ENCODE data around the gene MAEA. TPM values are rescaled to one million over a fixed set of nuclear protein-coding genes. Genes with fewer than 3 reads are reported as not detected.
"Not testable (repeated sequence)": the region's sequence is repeated elsewhere in the genome, so short reads cannot be mapped to it uniquely, and the experiment has no call there.

Gene MAEA
- total RNA-seq, 3 donors from 2014 or later, result 61.9 to 66.9 (median 65.3) TPM

- H3K27me3 Mint-ChIP-seq (ENCODE audit: low read depth); DNase-seq; H3K4me3 Mint-ChIP-seq; H3K9me3 Mint-ChIP-seq; ATAC-seq: not testable (repeated sequence)
- Mint-ChIP-seq H3K36me3 (ENCODE audit: insufficient read depth) (peaks cover 40% of the 10 kb centered on the region), H3K4me1 (ENCODE audit: low read depth) (peaks cover 51% of the 10 kb centered on the region)
These were observed 44.3 kb downstream of the MAEA start for GRCh38 chr4:1333851-1334578.

DNA sequence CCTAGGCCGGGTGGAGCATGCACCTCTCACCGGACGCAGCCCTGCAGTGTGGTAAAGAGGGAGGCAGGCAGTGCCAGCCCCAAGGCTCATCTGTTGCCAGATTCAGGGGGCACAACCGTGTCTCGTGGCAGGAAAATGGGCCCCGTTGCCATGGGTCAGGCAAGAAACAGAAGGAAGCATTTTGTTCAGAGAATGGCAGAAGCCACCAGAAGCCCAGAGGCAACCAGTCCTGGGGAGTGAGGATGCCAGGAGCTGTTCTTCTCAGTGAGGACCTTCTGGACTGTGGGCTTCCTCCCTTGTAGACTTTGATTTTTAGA lies 44.8 kb downstream of the MAEA start:
- Mint-ChIP-seq H3K27me3 (ENCODE audit: low read depth) (no peaks in the 10 kb centered on the region), H3K4me3 (no peak overlapping the region), H3K9me3 (no peaks in the 10 kb centered on the region), H3K4me1 (ENCODE audit: low read depth) (peaks cover 47% of the 10 kb centered on the region), H3K36me3 (ENCODE audit: insufficient read depth) (peaks cover 41% of the 10 kb centered on the region)
- no peak for DNase-seq
- ATAC-seq, result no peak

DNA sequence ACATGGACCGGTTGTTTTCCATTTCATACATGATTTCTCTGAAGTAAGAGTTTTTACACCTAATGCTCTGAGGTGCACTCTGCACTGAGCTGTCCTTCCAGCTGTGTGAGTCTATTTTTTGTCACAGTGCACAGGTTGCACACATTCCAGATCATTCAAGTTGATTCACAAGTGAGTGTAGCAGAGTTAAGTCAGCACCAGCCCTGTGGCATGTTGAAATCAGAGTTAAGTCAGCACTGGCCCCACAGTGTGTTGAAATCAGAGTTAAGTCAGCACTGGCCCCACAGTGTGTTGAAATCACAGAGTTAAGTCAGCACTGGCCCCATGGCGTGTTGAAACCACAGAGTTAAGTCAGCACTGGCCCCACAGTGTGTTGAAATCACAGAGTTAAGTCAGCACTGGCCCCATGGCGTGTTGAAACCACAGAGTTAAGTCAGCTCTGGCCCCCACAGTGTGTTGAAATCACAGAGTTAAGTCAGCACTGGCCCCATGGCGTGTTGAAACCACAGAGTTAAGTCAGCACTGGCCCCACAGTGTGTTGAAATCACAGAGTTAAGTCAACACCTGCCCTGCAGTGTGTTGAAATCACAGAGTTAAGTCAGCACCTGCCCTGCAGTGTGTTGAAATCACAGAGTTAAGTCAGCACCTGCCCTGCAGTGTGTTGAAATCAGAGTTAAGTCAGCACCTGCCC lies 45.6 kb downstream of the MAEA start:
- H3K9me3 Mint-ChIP-seq; H3K4me3 Mint-ChIP-seq; ATAC-seq; H3K27me3 Mint-ChIP-seq (ENCODE audit: low read depth); DNase-seq: not testable (repeated sequence)
- H3K4me1 Mint-ChIP-seq (ENCODE audit: low read depth), result peaks cover 41% of the 10 kb centered on the region
- peaks cover 41% of the 10 kb centered on the region for H3K36me3 Mint-ChIP-seq (ENCODE audit: insufficient read depth)

DNA sequence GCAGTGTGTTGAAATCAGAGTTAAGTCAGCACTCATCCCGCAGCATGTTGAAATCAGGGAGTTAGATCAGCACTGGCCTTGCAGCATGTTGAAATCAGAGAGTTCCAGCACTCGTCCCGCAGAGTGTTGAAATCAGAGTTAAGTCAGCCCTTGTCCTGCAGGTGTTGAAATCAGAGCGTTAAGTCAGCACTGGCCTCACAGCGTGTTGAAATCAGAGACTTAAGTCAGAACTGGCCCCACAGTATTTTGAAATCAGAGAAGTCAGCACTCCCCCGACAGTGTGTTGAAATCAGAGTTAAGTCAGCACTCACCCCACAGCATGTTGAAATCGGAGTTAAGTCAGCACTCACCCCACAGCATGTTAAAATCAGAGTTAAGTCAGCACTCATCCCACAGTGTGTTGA lies 46.4 kb downstream of the MAEA start:
- no peaks in the 10 kb centered on the region for H3K27me3 Mint-ChIP-seq (ENCODE audit: low read depth)
- peaks cover 42% of the 10 kb centered on the region for H3K36me3 Mint-ChIP-seq (ENCODE audit: insufficient read depth)
- H3K4me1 Mint-ChIP-seq (ENCODE audit: low read depth), result peaks cover 34% of the 10 kb centered on the region
- DNase-seq (no peak), ATAC-seq (no peak)
- H3K9me3 Mint-ChIP-seq, result no peaks in the 10 kb centered on the region
- H3K4me3 Mint-ChIP-seq, result no peak overlapping the region

DNA sequence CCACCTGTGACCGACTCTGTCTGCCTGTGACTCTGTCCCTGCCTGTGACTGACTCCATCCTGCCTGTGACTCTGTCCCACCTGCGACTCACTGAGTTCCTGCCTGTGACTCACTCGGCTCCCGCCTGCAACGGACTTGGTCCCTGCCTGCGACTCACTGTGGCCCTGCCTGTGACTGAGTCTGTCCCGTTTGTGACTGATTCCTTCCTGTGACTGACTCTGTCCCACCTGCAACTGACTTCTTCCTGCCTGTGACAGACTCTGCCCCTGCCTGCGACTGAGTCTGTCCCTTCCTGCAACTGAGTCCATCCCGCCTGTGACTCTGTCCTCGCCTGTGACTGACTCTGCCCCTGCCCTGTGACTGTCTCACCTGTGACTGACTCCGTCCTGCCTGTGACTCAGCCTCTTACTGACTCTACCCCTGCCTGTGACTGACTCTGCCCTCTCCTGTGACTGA lies 47.7 kb downstream of the MAEA start:
- H3K4me1 Mint-ChIP-seq (ENCODE audit: low read depth), result peaks cover 30% of the 10 kb centered on the region
- ATAC-seq (peak; percentile 87 to 89), DNase-seq (peak; percentile 55)
- no peaks in the 10 kb centered on the region for H3K27me3 Mint-ChIP-seq (ENCODE audit: low read depth)
- peaks cover 42% of the 10 kb centered on the region for H3K36me3 Mint-ChIP-seq (ENCODE audit: insufficient read depth)
- no peak overlapping the region for H3K4me3 Mint-ChIP-seq
- H3K9me3 Mint-ChIP-seq, result no peaks in the 10 kb centered on the region

- Mint-ChIP-seq H3K4me3 (no peak overlapping the region), H3K4me1 (ENCODE audit: low read depth) (peaks cover 30% of the 10 kb centered on the region), H3K9me3 (no peaks in the 10 kb centered on the region), H3K36me3 (ENCODE audit: insufficient read depth) (peaks cover 42% of the 10 kb centered on the region), H3K27me3 (ENCODE audit: low read depth) (no peaks in the 10 kb centered on the region)
- DNase-seq (no peak), ATAC-seq (no peak)
These were observed 48.5 kb downstream of the MAEA start for GRCh38 chr4:1337951-1338751.

DNA sequence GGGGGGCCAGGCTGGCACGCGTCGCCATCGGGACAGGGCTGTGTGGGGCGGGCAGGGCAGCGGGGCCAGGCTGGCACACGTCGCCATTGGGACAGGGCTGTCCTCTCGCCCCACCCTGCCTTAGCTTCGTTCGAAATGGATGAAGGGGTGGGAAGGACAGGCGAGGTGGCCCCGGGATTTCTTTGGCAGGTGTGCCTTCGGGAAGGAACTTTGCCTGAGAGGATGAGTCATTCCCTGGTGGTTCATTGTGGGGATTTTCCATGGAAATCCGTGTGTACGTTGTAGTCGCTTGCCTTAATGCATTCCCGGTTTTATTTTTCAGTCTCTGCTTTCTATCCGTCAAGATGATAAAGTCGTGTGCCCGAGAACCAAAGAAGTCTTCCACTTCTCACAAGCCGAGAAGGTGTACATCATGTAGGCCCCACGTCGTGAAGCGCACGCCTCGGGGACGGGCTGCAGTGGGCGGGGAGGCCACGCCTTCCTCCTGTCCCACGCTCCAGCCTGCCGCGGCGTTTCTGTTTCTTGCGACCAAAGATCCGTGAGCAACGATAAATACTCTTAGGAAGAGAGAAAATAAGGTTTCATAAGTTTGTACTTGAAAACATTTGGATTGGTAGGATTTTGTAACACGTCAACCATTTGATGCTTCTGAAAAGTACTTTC lies 49.2 kb downstream of the MAEA start:
- no peak for ATAC-seq
- Mint-ChIP-seq H3K4me1 (ENCODE audit: low read depth) (peaks cover 30% of the 10 kb centered on the region), H3K27me3 (ENCODE audit: low read depth) (no peaks in the 10 kb centered on the region), H3K4me3 (no peak overlapping the region), H3K9me3 (no peaks in the 10 kb centered on the region), H3K36me3 (ENCODE audit: insufficient read depth) (peaks cover 42% of the 10 kb centered on the region)
- no peak for DNase-seq

- ATAC-seq, result no peak
- H3K36me3 Mint-ChIP-seq (ENCODE audit: insufficient read depth), result peaks cover 38% of the 10 kb centered on the region
- peaks cover 29% of the 10 kb centered on the region for H3K4me1 Mint-ChIP-seq (ENCODE audit: low read depth)
- H3K9me3 Mint-ChIP-seq, result no peaks in the 10 kb centered on the region
- H3K4me3 Mint-ChIP-seq, result no peak overlapping the region
- DNase-seq, result no peak
- H3K27me3 Mint-ChIP-seq (ENCODE audit: low read depth), result no peaks in the 10 kb centered on the region
These were observed 49.8 kb downstream of the MAEA start for GRCh38 chr4:1339489-1339888.

DNA sequence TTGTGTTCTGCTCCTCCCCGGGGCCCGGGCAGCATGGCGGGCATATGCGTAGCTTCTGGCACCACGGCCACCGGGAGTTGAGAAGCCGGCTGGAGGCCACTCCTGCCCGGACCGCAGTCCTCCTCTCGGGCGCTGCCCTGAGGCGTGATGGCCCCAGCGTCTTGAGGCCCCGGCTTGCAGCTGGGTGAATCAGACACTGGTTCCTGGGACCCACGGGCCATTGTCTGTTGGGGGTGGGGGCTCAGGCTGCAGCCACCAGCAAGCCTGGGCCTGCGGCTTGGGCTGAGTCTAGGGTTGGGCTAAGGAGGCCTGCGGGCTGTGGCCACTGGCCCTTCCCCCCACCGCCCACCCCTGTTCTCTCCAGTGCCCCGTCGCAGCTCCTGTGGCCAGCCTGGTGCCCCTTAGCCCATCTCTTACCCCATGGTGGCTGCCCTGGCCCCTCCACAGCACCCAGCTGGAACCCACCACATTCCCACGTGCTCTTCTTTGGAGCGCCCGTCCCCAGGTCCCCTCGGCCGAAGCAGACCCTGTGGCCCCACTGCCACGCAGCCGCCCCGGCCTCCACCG lies 50.6 kb downstream of the MAEA start:
- no peak for DNase-seq
- no peak for ATAC-seq
- Mint-ChIP-seq H3K27me3 (ENCODE audit: low read depth) (no peaks in the 10 kb centered on the region), H3K4me1 (ENCODE audit: low read depth) (peaks cover 32% of the 10 kb centered on the region), H3K36me3 (ENCODE audit: insufficient read depth) (peaks cover 32% of the 10 kb centered on the region), H3K4me3 (no peak overlapping the region), H3K9me3 (no peaks in the 10 kb centered on the region)

GRCh38 chr4:1340861-1341260 lies 51.2 kb downstream of the MAEA start:
- Mint-ChIP-seq H3K9me3 (no peaks in the 10 kb centered on the region), H3K4me1 (ENCODE audit: low read depth) (peaks cover 35% of the 10 kb centered on the region), H3K36me3 (ENCODE audit: insufficient read depth) (peaks cover 32% of the 10 kb centered on the region), H3K4me3 (no peak overlapping the region), H3K27me3 (ENCODE audit: low read depth) (no peaks in the 10 kb centered on the region)
- ATAC-seq (no peak), DNase-seq (no peak)

DNA sequence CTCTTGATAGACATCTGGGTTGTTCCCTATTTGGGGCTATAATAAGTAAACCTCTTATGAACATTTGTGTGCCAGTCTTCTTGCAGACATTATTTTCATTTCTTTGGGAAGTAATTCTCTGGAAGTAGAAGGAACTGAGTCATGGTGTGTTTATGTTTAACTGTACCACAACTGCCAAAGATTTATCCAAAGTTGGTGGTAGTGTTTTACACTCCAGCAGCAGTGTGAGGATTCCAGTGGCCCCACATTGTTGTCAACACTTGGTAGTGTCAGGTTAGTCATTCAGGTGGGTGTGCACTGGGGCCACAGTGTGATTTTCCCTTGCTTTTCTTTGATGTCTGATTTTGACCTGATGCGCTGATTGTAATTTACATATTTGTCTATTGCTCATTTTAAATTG lies 52.3 kb downstream of the MAEA start:
- H3K4me1 Mint-ChIP-seq (ENCODE audit: low read depth), result peaks cover 29% of the 10 kb centered on the region
- DNase-seq (no peak), ATAC-seq (no peak)
- H3K36me3 Mint-ChIP-seq (ENCODE audit: insufficient read depth), result peaks cover 22% of the 10 kb centered on the region
- H3K9me3 Mint-ChIP-seq, result no peaks in the 10 kb centered on the region
- no peaks in the 10 kb centered on the region for H3K27me3 Mint-ChIP-seq (ENCODE audit: low read depth)
- no peak overlapping the region for H3K4me3 Mint-ChIP-seq

DNA sequence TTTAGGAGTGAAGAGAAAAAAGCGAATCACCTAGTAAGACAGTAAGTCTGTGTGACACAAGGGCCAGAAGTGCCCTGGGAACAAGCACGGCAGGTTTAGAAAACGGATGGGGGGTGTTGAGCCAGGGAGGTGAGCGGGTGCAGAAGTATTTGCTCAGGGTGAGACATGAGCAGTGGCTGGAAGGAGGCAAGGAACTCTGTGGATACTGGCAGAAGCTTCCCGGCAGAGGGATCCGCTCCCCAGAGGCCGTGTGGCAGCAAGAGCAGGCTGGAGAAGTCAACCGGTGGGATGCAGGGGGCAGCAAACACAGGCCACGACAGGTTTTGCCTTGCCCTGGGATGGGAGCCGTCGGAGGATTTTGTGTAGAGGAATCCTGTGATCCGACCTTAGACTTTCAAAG lies 55.0 kb downstream of the MAEA start:
- peaks cover 29% of the 10 kb centered on the region for H3K4me1 Mint-ChIP-seq (ENCODE audit: low read depth)

DNA sequence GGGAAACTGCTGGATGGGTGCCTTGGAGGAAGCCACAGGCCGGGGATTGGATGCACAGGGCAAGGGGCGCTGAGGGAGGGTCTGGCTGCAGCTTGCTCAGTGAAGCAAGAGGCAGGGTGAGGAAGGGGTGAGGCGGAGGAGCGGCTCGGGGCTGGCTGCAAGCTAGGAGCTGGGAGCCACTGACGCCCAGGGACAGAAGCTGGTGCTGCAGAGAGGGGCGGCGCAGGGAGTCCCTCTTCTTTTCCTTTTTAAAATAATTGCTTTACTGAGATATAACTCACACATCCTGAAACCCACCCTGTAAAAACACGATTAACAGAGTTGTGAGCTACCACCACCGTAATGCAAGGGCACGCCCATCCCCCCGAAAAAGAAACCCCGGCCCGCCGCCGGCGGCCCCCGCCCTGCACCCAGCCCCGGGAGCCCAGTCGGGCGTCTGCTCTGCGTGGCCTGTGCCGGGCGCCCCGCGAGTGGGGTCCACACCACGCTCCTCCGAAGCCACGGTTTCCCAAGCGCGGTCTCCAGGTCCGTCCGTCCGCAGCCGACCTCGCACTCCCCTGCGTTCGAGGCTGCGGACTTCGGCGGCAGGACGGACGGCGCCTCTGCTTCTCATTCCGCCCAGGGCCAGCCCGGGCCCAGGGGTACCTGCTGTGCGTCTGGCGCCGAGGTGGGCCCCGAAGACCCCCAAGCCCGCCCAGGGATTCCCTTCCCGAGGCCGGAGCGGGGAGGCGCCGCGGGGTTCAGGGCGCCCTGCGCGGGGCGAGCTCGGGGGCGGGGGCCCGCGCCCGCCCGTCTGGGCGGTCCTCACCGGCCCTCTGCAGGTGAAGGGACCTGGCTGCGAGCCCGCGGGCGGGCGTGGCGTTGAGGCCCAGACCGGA lies 56.5 kb downstream of the MAEA start:
- peaks cover 7% of the 10 kb centered on the region for H3K36me3 Mint-ChIP-seq (ENCODE audit: insufficient read depth)
- H3K27me3 Mint-ChIP-seq (ENCODE audit: low read depth), result no peaks in the 10 kb centered on the region
- H3K4me3 Mint-ChIP-seq, result peak overlapping the region; percentile 86
- peak; percentile 31 to 36 for ATAC-seq
- peaks cover 36% of the 10 kb centered on the region for H3K4me1 Mint-ChIP-seq (ENCODE audit: low read depth)
- DNase-seq, result peak; percentile 36
- no peaks in the 10 kb centered on the region for H3K9me3 Mint-ChIP-seq

More for the DNA sequence above, 55.0 kb downstream of the MAEA start:
- Mint-ChIP-seq H3K27me3 (ENCODE audit: low read depth) (no peaks in the 10 kb centered on the region), H3K36me3 (ENCODE audit: insufficient read depth) (peaks cover 11% of the 10 kb centered on the region), H3K9me3 (no peaks in the 10 kb centered on the region), H3K4me3 (peak overlapping the region; percentile 86)
- no peak for DNase-seq
- ATAC-seq, result no peak
